GM21360 (cell line): ENCODE results near the gene VGLL4.
"Not testable (repeated sequence)": the region's sequence is repeated elsewhere in the genome, so short reads cannot be mapped to it uniquely, and the experiment has no call there.

ENCODE experiments used
- ATAC-seq: cut with Tn5 transposase; IDR thresholded peaks from one replicate; pipeline ENCODE4 v1.9.1; 2021; ENCODE audit warnings: mild to moderate bottlenecking, moderate library complexity; ENCODE audit not compliant: unreplicated experiment

The VGLL4 gene

DNA sequence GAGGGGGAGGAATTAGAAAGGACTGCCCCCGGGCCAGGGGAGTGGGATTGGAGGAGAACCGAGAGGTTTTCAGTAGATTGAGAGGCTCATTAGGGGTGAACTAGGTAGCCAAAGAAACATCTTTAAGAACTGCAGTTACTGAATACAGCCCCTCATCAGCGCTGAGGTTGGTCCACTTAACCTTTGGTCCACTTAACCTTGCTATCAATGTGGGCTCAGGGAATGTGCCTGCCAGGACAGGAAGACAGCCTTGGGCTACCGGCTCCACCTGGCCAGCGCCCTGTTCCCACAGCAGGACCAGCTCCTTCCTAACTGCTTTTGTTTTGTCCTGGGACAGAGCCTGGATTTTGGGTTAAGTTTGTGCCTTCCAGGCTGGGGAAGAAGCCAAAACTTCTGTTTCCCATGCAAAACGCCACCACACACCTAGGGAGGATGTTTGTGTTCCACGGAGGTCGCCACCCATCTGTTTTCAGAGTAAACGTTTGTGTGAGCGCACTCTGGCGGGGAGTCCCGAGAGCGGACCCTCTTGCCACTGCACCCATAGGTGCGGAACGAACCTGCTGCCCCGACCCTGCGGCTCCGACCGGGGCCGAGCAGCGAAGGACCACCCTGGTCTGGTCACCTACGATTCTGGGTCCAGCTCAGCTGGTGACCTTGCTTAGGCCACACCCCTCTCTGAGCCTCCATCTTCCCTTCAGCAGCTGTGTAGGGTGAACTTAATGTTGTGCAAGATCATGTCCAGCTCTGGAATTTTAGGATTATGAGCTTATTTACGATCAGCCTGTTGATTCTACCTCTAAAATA lies 107.4 kb downstream of the VGLL4 start:
- no peak for ATAC-seq

- ATAC-seq: no peak
Measured at GRCh38 chr3:11535243-11535960, 108.3 kb downstream of the VGLL4 start.

GRCh38 chr3:11534793-11535101 lies 109.0 kb downstream of the VGLL4 start:
- ATAC-seq: no peak

DNA sequence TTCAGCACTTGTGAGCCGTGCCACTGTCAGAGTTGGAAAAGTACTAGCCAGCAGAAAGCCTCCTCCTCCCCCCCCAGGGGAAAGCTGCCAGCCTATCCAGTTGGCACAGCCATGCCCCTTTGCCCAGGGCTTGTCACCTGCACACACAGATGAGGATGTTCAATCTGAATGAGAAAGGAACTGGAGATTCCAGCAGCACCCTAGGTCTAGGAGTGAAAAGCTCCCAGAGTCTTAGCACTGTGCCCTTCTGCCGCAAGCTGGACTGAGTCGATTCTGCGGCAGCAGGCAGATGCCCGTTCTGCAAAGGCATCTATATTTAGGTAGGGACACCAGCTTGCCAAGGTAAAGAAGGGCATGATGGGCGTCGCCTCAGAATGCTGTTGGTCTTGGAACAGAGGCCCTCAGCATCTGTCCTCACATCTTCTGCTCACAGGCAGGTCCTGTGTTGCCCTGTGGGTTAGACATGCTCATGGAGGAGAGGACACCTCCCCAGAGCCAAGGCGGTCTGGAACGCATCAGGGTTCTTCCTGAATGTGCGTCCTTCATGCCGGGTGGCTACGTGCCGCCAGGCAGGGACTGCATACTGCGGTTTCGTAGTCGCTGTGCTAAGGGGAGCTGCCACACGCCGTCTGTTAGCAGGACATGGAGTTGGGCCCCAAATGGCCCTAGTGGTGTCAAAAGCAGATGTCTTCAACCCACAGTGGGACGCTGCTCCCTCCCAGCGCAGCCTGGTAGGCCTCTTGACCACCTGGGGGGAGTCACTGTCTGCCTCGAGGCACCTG lies 109.5 kb downstream of the VGLL4 start:
- no peak for ATAC-seq

GRCh38 chr3:11532931-11533391 lies 110.8 kb downstream of the VGLL4 start:
- ATAC-seq: no peak

DNA sequence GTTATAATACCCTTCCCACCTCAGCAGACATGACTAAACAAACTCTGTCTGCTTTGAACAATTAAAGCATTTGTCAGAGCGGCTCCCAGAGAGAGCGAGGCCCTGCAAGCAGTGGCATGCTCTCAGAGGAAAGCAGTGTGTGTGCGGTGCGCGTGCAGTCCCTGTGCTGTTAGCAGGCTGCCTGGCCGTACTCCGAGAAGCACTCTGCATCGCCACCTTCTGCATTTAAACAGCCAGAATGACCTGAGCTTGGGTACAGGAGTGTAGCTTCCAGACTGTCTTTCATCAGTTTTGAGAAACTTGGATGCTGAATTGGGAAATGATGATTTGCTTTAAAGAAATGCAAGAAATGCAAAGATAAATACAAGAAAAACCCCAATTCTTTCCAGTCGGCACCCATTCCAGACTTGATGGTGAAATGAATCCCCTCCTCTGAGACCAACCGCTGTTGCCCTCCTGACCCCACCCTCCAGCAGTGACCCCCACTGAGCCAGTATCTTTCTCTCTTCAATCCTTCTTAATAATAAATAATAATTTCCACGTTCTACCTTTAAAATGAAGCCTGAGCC lies 113.5 kb downstream of the VGLL4 start:
- no peak for ATAC-seq

DNA sequence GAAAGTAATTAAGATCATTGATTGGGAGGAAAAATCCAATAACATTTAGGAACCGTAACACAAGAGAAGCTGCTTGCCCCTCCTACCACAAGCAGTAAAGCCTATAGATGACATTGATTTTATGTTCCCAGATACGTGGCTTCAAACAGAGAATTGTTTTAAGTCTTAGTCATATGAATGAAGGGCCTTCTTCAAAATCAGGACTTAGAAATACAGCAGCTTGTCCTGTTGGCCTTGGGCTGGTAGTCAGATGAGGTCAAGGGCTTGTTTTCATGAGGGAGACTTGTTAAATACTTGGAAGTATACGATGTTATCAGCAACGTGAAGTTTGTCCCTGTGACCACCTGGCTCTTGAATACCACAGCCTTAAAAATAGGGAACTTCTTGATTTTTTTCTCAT lies 114.4 kb downstream of the VGLL4 start:
- ATAC-seq: no peak

- not testable (repeated sequence) for ATAC-seq
Measured at GRCh38 chr3:11526121-11526520, 117.6 kb downstream of the VGLL4 start.

GRCh38 chr3:11523572-11524101 lies 120.1 kb downstream of the VGLL4 start:
- no peak for ATAC-seq

GRCh38 chr3:11522953-11523571 lies 120.7 kb downstream of the VGLL4 start:
- ATAC-seq: no peak

GRCh38 chr3:11522398-11522715 lies 121.4 kb downstream of the VGLL4 start:
- no peak for ATAC-seq

DNA sequence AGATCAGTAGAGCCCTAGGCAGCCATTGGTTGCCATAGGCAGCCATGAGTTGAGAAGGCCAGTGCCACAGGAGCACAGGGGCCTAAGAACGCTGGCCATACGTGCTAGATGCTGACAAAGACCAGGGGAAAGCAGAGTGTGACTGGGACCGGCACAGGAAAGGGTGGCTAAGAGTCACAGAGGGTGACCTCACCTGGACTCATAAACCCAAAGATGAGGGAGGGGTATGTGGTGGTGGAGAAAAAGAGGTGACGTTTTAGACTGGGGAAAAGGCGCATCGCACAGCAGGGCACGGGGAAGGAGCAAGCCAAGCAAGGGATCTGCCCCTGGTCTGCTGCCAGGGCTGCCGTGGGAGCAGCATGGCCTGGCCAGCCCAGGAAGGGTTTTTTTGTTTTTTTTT lies 122.5 kb downstream of the VGLL4 start:
- no peak for ATAC-seq

GRCh38 chr3:11517601-11518000 lies 126.1 kb downstream of the VGLL4 start:
- no peak for ATAC-seq

GRCh38 chr3:11514191-11514821 lies 129.4 kb downstream of the VGLL4 start:
- no peak for ATAC-seq

GRCh38 chr3:11513817-11514135 lies 129.9 kb downstream of the VGLL4 start:
- ATAC-seq: no peak

GRCh38 chr3:11513125-11513816 lies 130.4 kb downstream of the VGLL4 start:
- ATAC-seq: not testable (repeated sequence)

DNA sequence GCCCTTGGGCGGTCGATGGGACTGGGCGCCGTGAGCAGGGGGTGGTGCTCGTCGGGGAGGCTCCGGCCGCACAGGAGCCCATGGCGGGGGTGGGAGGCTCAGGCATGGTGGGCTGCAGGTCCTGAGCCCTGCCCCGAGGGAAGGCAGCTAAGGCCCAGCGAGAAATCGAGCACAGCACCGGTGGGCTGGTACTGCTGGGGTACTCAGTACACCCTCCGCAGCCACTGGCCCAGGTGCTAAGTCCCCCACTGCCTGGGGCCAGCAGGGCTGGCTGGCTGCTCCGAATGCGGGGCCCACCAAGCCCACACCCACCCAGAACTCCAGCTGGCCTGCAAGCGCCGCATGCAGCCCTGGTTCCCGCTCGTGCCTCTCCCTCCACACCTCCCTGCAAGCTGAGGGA lies 132.1 kb downstream of the VGLL4 start:
- ATAC-seq: not testable (repeated sequence)

- no peak for ATAC-seq
Measured at GRCh38 chr3:11510356-11510755, 133.4 kb downstream of the VGLL4 start.

DNA sequence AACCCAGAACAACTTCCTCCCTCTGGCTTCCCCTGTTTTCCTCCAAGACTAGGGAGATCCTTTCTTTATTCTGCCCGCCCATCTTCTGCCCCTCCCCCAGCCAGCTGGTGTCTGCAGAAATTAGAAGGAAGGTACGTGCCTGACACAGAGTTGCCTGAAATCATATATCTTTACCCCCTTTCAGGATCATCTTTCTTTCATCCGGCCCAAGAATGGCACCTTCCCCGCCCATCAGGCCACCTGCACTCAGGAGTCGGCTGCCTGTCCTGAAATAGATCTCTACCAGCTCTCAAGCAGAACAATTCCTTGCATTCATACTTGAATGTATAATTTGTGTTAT lies 133.7 kb downstream of the VGLL4 start:
- ATAC-seq: no peak
